ENCODE data around the gene OPTC.

The OPTC gene

DNA sequence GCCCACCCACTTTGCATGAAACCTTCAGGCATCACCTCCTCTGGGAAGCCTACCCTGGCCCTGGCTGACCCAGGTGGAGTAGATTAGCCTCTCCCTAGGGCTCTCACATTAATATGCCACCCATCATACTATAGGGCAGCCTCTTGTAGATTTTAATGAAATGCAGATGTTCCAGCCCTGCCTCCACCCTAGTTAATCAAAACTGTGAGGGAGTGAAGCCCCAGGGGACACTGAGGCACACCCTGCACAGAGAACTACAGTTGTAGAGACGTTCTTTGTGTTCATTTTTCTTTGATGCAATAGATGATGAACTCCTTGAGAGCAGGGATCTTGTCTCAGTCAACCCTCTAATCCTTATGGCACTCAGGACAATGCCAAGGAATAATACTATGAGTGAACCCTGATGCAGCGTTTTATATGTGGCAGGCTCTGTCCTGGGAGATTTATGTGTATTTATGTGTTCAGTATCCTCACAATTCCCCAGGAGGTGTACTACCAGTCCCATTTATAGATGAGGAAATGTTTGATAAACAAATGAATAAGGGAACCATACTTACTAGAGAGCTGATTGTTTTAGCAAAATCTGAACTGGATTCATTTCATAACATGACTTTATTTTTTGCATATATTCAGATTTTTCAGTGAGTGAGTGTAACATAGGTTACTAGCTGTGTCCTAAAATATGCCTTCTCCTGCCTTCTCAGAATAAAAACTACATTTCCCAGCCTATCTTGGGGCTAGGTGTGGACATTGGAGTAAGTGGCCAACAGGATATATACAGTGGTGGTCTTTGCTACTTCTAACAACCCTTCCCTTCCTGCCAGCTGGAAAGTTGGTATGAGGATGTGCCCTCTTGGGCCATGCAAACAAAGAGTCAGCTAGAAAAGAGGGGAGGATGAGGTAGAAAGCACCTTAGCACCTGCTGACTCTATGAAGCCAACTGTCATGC is 41.8 kb upstream of the OPTC start:
- TF ChIP-seq, protein P1, sequence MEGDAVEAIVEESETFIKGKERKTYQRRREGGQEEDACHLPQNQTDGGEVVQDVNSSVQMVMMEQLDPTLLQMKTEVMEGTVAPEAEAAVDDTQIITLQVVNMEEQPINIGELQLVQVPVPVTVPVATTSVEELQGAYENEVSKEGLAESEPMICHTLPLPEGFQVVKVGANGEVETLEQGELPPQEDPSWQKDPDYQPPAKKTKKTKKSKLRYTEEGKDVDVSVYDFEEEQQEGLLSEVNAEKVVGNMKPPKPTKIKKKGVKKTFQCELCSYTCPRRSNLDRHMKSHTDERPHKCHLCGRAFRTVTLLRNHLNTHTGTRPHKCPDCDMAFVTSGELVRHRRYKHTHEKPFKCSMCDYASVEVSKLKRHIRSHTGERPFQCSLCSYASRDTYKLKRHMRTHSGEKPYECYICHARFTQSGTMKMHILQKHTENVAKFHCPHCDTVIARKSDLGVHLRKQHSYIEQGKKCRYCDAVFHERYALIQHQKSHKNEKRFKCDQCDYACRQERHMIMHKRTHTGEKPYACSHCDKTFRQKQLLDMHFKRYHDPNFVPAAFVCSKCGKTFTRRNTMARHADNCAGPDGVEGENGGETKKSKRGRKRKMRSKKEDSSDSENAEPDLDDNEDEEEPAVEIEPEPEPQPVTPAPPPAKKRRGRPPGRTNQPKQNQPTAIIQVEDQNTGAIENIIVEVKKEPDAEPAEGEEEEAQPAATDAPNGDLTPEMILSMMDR (IDR thresholded peaks at IDR 0.05; ENCODE audit: low read depth, low read length) = no peak
- no peak for DNase-seq (ENCODE audit: extremely low read depth, low read depth)

DNA sequence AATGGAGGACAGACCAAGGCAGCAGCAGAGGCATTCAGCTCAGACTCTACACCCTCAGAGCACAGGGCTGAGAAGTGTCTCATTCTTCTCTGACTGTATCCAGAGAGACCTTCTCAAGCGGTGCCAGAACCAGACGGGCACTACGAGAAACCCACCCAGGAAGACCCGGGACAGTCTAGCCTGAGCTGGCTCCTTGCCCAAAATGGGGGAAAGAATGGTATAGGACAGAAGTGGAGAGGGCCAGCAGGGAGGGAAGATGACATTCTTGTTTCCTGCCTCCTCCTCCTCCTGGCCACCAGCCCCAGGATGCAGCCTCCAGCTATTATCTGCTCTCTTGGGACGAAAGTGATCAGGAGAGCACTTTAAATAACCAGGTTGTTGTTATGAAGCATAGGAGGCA is 40.9 kb upstream of the OPTC start:
- no peak for DNase-seq (ENCODE audit: extremely low read depth, low read depth)
- TF ChIP-seq, protein P1 (IDR thresholded peaks at IDR 0.05; ENCODE audit: low read depth, low read length) = no peak

DNA sequence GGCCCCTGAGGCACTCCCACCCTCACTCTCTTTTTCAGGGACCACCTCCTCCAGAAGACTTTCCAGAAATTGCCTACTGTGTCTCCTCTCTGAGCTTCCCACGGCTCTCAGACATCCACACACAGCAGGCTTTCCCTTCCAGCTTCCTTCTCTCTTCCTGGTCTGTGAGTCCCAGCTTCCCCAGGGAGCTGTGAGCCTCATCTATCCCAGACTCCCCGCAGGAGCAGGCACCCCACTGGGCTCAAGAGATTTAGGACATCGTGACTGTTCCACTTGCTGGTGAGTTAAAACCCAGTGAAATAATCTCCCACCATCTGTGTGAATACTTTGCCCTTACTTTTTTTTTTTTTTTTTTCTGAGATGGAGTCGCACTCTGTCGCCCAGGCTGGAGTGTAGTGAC is 40.3 kb upstream of the OPTC start:
- TF ChIP-seq, protein P1 (IDR thresholded peaks at IDR 0.05; ENCODE audit: low read depth, low read length) = no peak
- DNase-seq (ENCODE audit: extremely low read depth, low read depth) = no peak

- TF ChIP-seq, protein P1 (IDR thresholded peaks at IDR 0.05; ENCODE audit: low read depth, low read length) = no peak
- no peak for DNase-seq (ENCODE audit: extremely low read depth, low read depth)
Measured at GRCh38 chr1:203454986-203455471, 38.9 kb upstream of the OPTC start.

DNA sequence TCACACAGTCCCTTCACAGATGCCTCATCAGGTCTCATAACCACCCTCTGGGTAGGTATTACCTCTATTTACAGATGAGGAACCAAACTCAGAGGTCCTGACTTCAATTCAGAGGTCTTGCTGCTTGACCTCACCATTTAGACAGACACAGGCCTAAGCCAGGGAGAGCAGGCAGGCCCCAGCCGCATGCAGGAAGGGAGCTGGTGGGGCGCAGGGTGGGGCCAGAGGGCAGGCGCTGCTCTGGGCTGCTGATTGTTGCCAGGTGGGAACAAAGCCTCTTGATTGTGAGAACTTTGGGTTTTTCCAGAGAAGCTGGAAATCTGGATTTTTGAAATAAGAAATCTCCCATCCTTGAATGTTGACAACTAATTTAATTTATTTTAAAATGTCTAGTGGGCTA is 38.2 kb upstream of the OPTC start:
- no peak for DNase-seq (ENCODE audit: extremely low read depth, low read depth)
- TF ChIP-seq, protein P1 (IDR thresholded peaks at IDR 0.05; ENCODE audit: low read depth, low read length) = no peak

DNA sequence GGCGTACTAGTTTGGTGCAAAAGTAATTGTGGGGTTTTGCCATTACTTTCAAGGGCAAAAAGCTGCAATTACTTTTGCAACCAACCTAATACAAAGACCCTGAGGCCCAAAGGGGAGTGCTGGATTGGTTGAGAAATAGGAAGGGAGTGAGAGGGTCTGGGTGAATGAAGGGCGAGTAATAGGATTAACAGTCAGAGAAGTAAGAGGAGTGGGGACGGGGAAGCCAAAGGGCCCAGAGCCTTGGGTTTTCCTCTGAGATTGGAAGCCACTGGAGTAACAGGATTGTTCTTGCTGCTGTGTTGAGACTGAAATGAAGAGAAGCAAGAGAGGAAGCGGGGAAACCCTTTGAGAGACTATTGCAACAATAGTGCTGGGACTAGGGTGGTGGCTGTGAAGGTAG is 37.4 kb upstream of the OPTC start:
- TF ChIP-seq, protein P1 (IDR thresholded peaks at IDR 0.05; ENCODE audit: low read depth, low read length) = no peak
- no peak for DNase-seq (ENCODE audit: extremely low read depth, low read depth)

GRCh38 chr1:203458078-203458477 is 35.9 kb upstream of the OPTC start:
- DNase-seq (ENCODE audit: extremely low read depth, low read depth) = no peak
- TF ChIP-seq, protein P1 (IDR thresholded peaks at IDR 0.05; ENCODE audit: low read depth, low read length) = no peak

Data from AG09319 (cell line).